ENCODE measurements around the gene AADAT.
"Not testable (repeated sequence)": the region's sequence is repeated elsewhere in the genome, so short reads cannot be mapped to it uniquely, and the experiment has no call there.

AADAT gene

GRCh38 chr4:170089668-170090351 lies at the start of gene AADAT:
Gene AADAT (minus strand): TSS chr4:170089956. CDS start chr4:170089690, 266 bp downstream.
- DNase-seq = no peak

- peak; percentile 1 for DNase-seq
These were observed 48.9 kb upstream of the AADAT start for GRCh38 chr4:170138580-170139194.

- DNase-seq = no peak
These were observed 48.2 kb upstream of the AADAT start for GRCh38 chr4:170137927-170138326.

GRCh38 chr4:170137466-170137865 lies 47.7 kb upstream of the AADAT start:
- DNase-seq = no peak

DNA sequence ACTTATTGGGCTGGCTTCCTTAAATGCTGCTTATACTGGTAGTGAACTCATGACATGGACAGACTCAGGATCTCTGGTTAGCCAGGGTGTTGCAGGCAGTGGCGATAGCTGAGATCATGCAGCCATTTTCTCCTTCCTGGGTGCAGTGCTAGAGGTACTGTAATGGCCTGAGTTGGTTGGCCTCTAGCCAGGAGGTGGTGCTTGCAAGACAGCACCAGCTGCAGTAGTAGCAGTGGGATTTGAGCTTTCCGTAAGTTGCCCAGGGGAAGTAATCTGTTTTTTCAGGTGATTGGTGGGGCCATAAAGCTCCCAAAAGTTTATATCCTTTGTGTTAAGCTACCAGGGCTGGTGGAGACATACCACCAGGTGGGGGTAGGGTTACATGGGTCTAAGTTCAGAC lies 45.1 kb upstream of the AADAT start:
- DNase-seq = no peak

GRCh38 chr4:170128219-170128804 lies 38.6 kb upstream of the AADAT start:
- no peak for DNase-seq

- DNase-seq = no peak
These were observed 38.0 kb upstream of the AADAT start for GRCh38 chr4:170127758-170128157.

DNA sequence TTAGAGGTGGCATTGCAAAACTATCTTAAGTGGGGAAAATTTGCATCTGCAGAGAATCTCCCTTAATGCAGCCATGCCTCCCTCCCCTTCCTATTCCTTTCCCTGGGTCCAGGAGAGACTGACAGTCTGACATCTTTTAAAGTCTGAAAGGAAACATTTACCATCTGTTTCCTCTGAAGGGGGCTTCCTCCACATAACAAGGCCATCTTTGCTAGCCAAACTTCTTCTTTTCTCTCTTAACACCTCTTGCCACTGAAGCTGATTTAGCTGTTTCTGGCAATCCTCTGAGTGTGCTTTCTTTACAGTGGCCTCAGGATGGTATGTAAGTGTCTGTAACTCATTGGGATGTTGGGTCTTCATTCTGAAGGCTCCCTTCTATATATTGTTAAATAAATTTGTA lies 34.6 kb upstream of the AADAT start:
- DNase-seq = no peak

DNA sequence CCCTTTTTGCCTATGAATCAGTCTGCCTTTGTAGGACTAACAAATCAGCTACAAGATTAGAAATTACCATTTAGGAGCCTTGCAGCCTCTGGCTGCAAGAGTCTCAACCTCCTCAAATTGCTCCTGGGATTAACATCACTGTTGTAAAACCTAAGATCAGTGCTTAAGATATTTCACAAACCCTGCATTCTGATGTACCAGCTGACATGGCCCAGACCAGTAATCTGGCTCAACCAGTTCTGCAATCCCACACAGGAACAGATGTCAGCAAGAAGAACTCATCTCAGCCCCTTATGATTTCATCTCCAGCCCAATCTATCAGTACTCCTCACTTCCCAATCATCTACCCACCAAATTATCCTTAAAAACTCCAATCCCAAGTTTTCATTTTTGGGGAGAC lies 32.5 kb upstream of the AADAT start:
- DNase-seq = no peak

- no peak for DNase-seq
These were observed 24.9 kb upstream of the AADAT start for GRCh38 chr4:170114636-170115035.

GRCh38 chr4:170114183-170114582 lies 24.4 kb upstream of the AADAT start:
- DNase-seq = not testable (repeated sequence)

GRCh38 chr4:170111546-170111945 lies 21.8 kb upstream of the AADAT start:
- DNase-seq = no peak

DNA sequence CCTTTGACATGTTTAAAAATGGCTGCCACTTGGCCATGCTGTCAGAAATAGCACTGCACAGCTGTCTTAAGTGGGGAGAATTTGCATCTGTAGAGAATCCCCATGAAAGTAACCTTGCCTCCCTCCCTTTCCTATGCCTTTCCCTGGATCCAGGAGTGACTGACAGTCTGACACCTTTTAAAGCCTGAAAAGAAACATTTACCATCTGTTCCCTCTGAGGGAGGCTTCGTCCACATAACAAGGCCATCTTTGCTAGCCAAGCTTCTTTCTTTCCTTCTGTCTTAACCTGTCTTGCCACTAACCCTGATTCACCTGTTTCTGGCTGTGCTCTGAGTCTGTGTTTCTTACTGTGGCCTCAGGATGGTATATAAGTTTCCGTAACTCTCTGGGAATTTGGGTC lies 21.3 kb upstream of the AADAT start:
- no peak for DNase-seq

DNA sequence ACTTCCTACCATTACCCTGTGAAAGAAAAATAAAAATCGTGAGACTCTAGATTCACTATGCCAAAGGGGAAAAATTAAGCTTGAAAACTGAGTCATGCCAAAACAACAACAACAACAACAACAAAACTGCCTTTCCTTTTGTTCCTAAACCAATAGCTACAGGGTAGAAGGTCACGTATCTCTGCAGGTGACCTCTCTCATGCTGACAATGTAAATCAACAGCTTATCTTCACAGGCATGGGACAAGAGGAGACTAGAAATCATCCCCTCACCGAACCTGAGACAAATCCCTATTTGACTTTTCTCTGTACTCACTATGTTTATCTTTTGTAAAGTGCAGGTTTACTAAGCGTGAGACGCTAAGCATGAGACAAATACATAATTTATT lies 20.5 kb upstream of the AADAT start:
- DNase-seq = no peak

GRCh38 chr4:170109586-170110284 lies 20.0 kb upstream of the AADAT start:
- DNase-seq = no peak

- no peak for DNase-seq
These were observed 17.1 kb upstream of the AADAT start for GRCh38 chr4:170106900-170107299.

DNA sequence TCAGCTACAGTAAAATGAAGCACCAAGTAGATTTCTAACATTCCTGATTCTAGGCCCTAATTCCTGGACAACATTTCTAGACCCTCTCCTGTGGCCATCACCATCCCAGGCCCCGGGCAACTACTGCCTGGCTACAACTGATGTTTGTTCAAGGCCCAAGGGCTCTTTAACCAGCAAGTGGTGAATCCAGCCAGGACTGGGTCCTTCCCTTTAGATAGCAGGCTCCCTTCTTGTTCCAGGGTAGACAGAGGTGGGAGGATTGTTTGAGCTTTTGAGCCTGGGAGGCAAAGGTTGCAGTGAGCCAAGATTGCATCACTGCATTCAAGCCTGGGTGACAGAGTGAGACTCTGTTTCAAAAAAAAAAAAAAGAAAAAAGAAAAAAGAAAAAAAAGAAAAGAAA lies 12.7 kb upstream of the AADAT start:
- DNase-seq = no peak

GRCh38 chr4:170098171-170098570 lies 8.4 kb upstream of the AADAT start:
- not testable (repeated sequence) for DNase-seq

DNA sequence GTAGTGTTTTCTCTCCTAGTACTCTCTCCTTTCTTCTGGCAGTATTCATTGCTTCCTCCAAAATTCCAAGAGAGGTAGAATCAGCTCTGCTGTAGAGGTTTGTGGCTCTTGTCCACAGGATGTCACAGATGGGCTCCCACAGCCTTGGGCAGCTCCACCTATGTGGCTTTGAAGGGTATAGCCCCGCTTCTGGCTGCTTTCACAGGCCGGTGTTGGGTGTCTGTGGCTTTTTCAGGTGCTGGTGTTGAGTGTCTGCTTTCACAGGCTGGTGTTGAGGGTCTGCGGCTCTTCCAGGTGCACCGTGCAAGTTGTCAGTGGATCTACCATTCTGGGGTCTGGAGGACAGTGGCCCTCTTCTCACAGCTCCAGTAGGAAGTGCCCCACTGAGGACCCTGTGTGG lies 7.9 kb upstream of the AADAT start:
- DNase-seq = no peak

GRCh38 chr4:170093973-170094535 lies 4.3 kb upstream of the AADAT start:
- DNase-seq = no peak

GRCh38 chr4:170091069-170091696 lies 1.4 kb upstream of the AADAT start:
- no peak for DNase-seq

- DNase-seq = no peak
These were observed 746 bp upstream of the AADAT start for GRCh38 chr4:170090352-170091052.
